Lower leg skin (tissue), 4 donors: Measurements from ENCODE around the gene WDHD1. TPM values are rescaled to one million over a fixed set of nuclear protein-coding genes. Genes with fewer than 3 reads are reported as not detected.
"Not testable (repeated sequence)": the region's sequence is repeated elsewhere in the genome, so short reads cannot be mapped to it uniquely, and the experiment has no call there.

Experiments used
- DNase-seq, 2 donors: peaks; one replicate each; pipeline ENCODE4 v3.0.0-alpha.2; 2019; ENCODE audit warnings: low spot score in 2 of 2
- H3K4me3 ChIP-seq: fragments of 200-600 bp; sonication (generic); 2 replicates; pipeline ENCODE4 v1.5.1; 2017; ENCODE audit warnings: mild to moderate bottlenecking, low read depth; ENCODE audit not compliant: poor library complexity, severe bottlenecking
- CTCF ChIP-seq, 3 donors: fragments of 450-650 bp; IDR thresholded peaks; one replicate each; pipeline ENCODE4 v1.5.1; 2016; ENCODE audit warnings: antibody characterized with exemption in 3 of 3, mild to moderate bottlenecking in 3 of 3, moderate library complexity in 2 of 3
- POLR2A ChIP-seq, 2 donors: fragments of 450-650 bp; IDR thresholded peaks; one replicate each; pipeline ENCODE4 v1.6.1; 2016 to 2017; ENCODE audit warnings: antibody characterized with exemption in 2 of 2, mild to moderate bottlenecking in 1 of 2, moderate library complexity in 1 of 2
- WGBS, 2 donors: methylation state at CpG; one replicate each; pipeline ENCODE4 v1.1.5; 2018; 5-methylcytosine and 5-hydroxymethylcytosine counted together
- intact Hi-C: fragments of 100-400 bp; cut with DNase I; formaldehyde crosslinking; loops from one replicate; pipeline ENCODE4 v1.15.0; 2023; ENCODE audit warnings: low total_unique reads
- total RNA-seq, 4 donors: library from RNA; depleted of rRNA; stranded (reverse); fragments of >200 nt; gene quantifications; one replicate each; pipeline ENCODE4 v1.1.0, GENCODE V29; 2016

WDHD1 gene
- total RNA-seq, 4 donors from 2014 or later: 1.1 to 3.8 (median 2.3) TPM

GRCh38 chr14:55043528-55043927 is 16.6 kb upstream of the WDHD1 start:
- DNase-seq: no peak
- WGBS, 2 donors: 95 to 96% methylated on average over 5 of the region's 5 CpGs
- TF ChIP-seq CTCF (IDR thresholded peaks at IDR 0.05): no peak
- TF ChIP-seq POLR2A (IDR thresholded peaks at IDR 0.05): no peak
- H3K4me3 ChIP-seq: no peak overlapping the region
- intact Hi-C loops: no loop called here

- intact Hi-C loops: no loop called here
- H3K4me3 ChIP-seq: no peak overlapping the region
- no peak for TF ChIP-seq POLR2A (IDR thresholded peaks at IDR 0.05)
- no peak for TF ChIP-seq CTCF (IDR thresholded peaks at IDR 0.05)
- no peak for DNase-seq
These were observed 11.8 kb upstream of the WDHD1 start for GRCh38 chr14:55038708-55039107.

GRCh38 chr14:55037995-55038394 is 11.1 kb upstream of the WDHD1 start:
- DNase-seq, H3K4me3 ChIP-seq, intact Hi-C loops: not testable (repeated sequence)

- intact Hi-C loops: no loop called here
- H3K4me3 ChIP-seq: no peak overlapping the region
- WGBS, 2 donors: 36 to 46% methylated on average over 2 of the region's 2 CpGs
- no peak for DNase-seq
- TF ChIP-seq POLR2A (IDR thresholded peaks at IDR 0.05) (no peak), CTCF (IDR thresholded peaks at IDR 0.05) (no peak)
These were observed 4.3 kb upstream of the WDHD1 start for GRCh38 chr14:55031190-55031589.

GRCh38 chr14:55028476-55028875 is 1.6 kb upstream of the WDHD1 start:
- WGBS, 2 donors: 79 to 80% methylated on average over 4 of the region's 4 CpGs

GRCh38 chr14:55028066-55028465 is 1.2 kb upstream of the WDHD1 start:
- no peak overlapping the region for H3K4me3 ChIP-seq
- TF ChIP-seq CTCF (IDR thresholded peaks at IDR 0.05): no peak
- no peak for TF ChIP-seq POLR2A (IDR thresholded peaks at IDR 0.05)
- 4 to 6% methylated on average over 8 of the region's 8 CpGs for WGBS, 2 donors
- intact Hi-C loops: no loop called here
- no peak for DNase-seq

More at GRCh38 chr14:55028476-55028875, 1.6 kb upstream of the WDHD1 start:
- intact Hi-C loops: no loop called here
- no peak overlapping the region for H3K4me3 ChIP-seq
- DNase-seq: no peak
- no peak for TF ChIP-seq CTCF (IDR thresholded peaks at IDR 0.05)
- TF ChIP-seq POLR2A (IDR thresholded peaks at IDR 0.05): no peak
